OCI-LY1 (cell line): Measurements from ENCODE around the gene NMBR.
"Not testable (repeated sequence)": the region's sequence is repeated elsewhere in the genome, so short reads cannot be mapped to it uniquely, and the experiment has no call there.

Experiments
- CTCF ChIP-seq: fragments of 200-600 bp; sonication (generic), shearing (Covaris generic); IDR thresholded peaks from 2 replicates; pipeline ENCODE4 v1.5.1; 2017; ENCODE audit warnings: mild to moderate bottlenecking, antibody characterized with exemption, low read length, moderate library complexity, mixed read lengths
- EZH2 ChIP-seq: fragments of 200-600 bp; sonication (generic), shearing (Covaris generic); IDR thresholded peaks from 2 replicates; pipeline ENCODE4 v1.8.0; 2017; ENCODE audit warnings: borderline replicate concordance, mixed run types, mild to moderate bottlenecking, antibody characterized with exemption, low read length, moderate library complexity, mixed read lengths

GRCh38 chr6:142062861-142063260, 84.1 kb downstream of the NMBR start:
- not testable (repeated sequence) for TF ChIP-seq CTCF, EZH2
